NCI-H526 (cell line): ENCODE measurements around the gene PTPRF.
A peak's percentile ranks its signal among the peaks of the same experiment; 100 is the strongest.

Source experiments
- DNase-seq, 2 experiments: peaks; one replicate each; lab custom pipeline; 2025; lab: John Stamatoyannopoulos, UW

Gene PTPRF

GRCh38 chr1:43552059-43552742 is 21.5 kb downstream of the PTPRF start:
- no peak for DNase-seq

GRCh38 chr1:43552813-43553212 is 22.1 kb downstream of the PTPRF start:
- DNase-seq, result no peak

GRCh38 chr1:43554444-43554992 is 23.8 kb downstream of the PTPRF start:
- DNase-seq, result peak in 1 of 2 experiments; percentile 71

GRCh38 chr1:43556782-43557181 is 26.1 kb downstream of the PTPRF start:
- DNase-seq, result no peak

GRCh38 chr1:43557744-43558245 is 27.1 kb downstream of the PTPRF start:
- peak in 1 of 2 experiments; percentile 40 for DNase-seq

GRCh38 chr1:43558346-43558841 is 27.7 kb downstream of the PTPRF start:
- DNase-seq, result peak in 1 of 2 experiments; percentile 21

- no peak for DNase-seq
These were observed 29.0 kb downstream of the PTPRF start for GRCh38 chr1:43559714-43560113.

GRCh38 chr1:43560286-43560685 is 29.6 kb downstream of the PTPRF start:
- DNase-seq, result no peak

- DNase-seq, result no peak
These were observed 33.3 kb downstream of the PTPRF start for GRCh38 chr1:43563876-43564539.

GRCh38 chr1:43564551-43565348 is 34.1 kb downstream of the PTPRF start:
- peak in 1 of 2 experiments; percentile 47 for DNase-seq

GRCh38 chr1:43565600-43566360 is 35.1 kb downstream of the PTPRF start:
- peak; percentile 71 to 95 for DNase-seq

GRCh38 chr1:43566382-43567044 is 35.8 kb downstream of the PTPRF start:
- DNase-seq, result no peak

GRCh38 chr1:43569175-43569574 is 38.5 kb downstream of the PTPRF start:
- DNase-seq, result no peak

- DNase-seq, result no peak
These were observed 39.6 kb downstream of the PTPRF start for GRCh38 chr1:43570277-43570676.

- no peak for DNase-seq
These were observed 40.0 kb downstream of the PTPRF start for GRCh38 chr1:43570715-43571114.

- DNase-seq, result no peak
These were observed 41.4 kb downstream of the PTPRF start for GRCh38 chr1:43572084-43572483.

GRCh38 chr1:43572538-43572937 is 41.9 kb downstream of the PTPRF start:
- no peak for DNase-seq

- DNase-seq, result no peak
These were observed 42.5 kb downstream of the PTPRF start for GRCh38 chr1:43573066-43573800.

GRCh38 chr1:43576521-43576920 is 45.8 kb downstream of the PTPRF start:
- no peak for DNase-seq
